GM19397 (cell line): ENCODE measurements around the gene CPLX3.
A peak's percentile ranks its signal among the peaks of the same experiment; 100 is the strongest.

Experiments
- ATAC-seq: cut with Tn5 transposase; IDR thresholded peaks from one replicate; pipeline ENCODE4 v1.9.1; 2021; ENCODE audit warnings: mild to moderate bottlenecking, moderate library complexity; ENCODE audit not compliant: unreplicated experiment

CPLX3 gene

GRCh38 chr15:74788042-74788682 is 38.3 kb upstream of the CPLX3 start:
- no peak for ATAC-seq

- peak; percentile 21 for ATAC-seq
These were observed 37.7 kb upstream of the CPLX3 start for GRCh38 chr15:74788683-74789151.

- ATAC-seq, result no peak
These were observed 37.2 kb upstream of the CPLX3 start for GRCh38 chr15:74789171-74789631.

GRCh38 chr15:74789741-74790079 is 36.7 kb upstream of the CPLX3 start:
- ATAC-seq, result no peak

GRCh38 chr15:74790080-74790916 is 36.1 kb upstream of the CPLX3 start:
- ATAC-seq, result no peak

GRCh38 chr15:74791007-74791406 is 35.4 kb upstream of the CPLX3 start:
- ATAC-seq, result no peak

GRCh38 chr15:74791667-74792066 is 34.8 kb upstream of the CPLX3 start:
- ATAC-seq, result no peak

GRCh38 chr15:74792227-74793016 is 34.0 kb upstream of the CPLX3 start:
- no peak for ATAC-seq

- ATAC-seq, result no peak
These were observed 33.0 kb upstream of the CPLX3 start for GRCh38 chr15:74793135-74794028.

GRCh38 chr15:74794248-74794969 is 32.0 kb upstream of the CPLX3 start:
- no peak for ATAC-seq

GRCh38 chr15:74794970-74795349 is 31.5 kb upstream of the CPLX3 start:
- ATAC-seq, result no peak

GRCh38 chr15:74795966-74796625 is 30.3 kb upstream of the CPLX3 start:
- no peak for ATAC-seq

- ATAC-seq, result no peak
These were observed 27.8 kb upstream of the CPLX3 start for GRCh38 chr15:74798388-74799254.

- peak; percentile 23 for ATAC-seq
These were observed 27.1 kb upstream of the CPLX3 start for GRCh38 chr15:74799255-74799855.

- ATAC-seq, result peak; percentile 68
These were observed 26.4 kb upstream of the CPLX3 start for GRCh38 chr15:74799856-74800558.

GRCh38 chr15:74800559-74801094 is 25.8 kb upstream of the CPLX3 start:
- ATAC-seq, result no peak
